A549 (cell line): Measurements from ENCODE around the gene INPPL1. TPM values are rescaled to one million over a fixed set of nuclear protein-coding genes. Genes with fewer than 3 reads are reported as not detected.

Source experiments
- ATAC-seq, 2 experiments: fragments of 200-7000 bp in 1 of 2; fragments of >200 bp in 1 of 2; cut with Nextera tagmentation in 1 of 2; cut with Tn5 transposase in 1 of 2; 3 replicates each; pipeline versions ENCODE4 v1.8.0 to v1.9.1; 2018 to 2020; ENCODE audit warnings: mild to moderate bottlenecking in 1 of 2, moderate library complexity in 1 of 2
- CTCF ChIA-PET: fragments of 300-600 bp; sonication (Branson Sonifier 250); formaldehyde crosslinking; extraction: SDS; loops from one replicate; lab custom pipeline; 2021; ENCODE audit warnings: antibody characterized with exemption, inconsistent platforms; lab: Yijun Ruan, JAX
- POLR2A ChIA-PET: fragments of 350-600 bp; formaldehyde crosslinking; extraction: SDS; loops from one replicate; lab custom pipeline; 2021; ENCODE audit warnings: antibody characterized with exemption, inconsistent platforms; lab: Yijun Ruan, JAX
- DNase-seq, 2 experiments: peaks; one replicate each; pipeline versions ENCODE4 v3.0.0 to v3.0.0-alpha.2; 2011 to 2016; ENCODE audit warnings: low read depth in 1 of 2, low spot score in 1 of 2
- FAIRE-seq: peaks from 2 replicates; lab custom pipeline; 2011; peaks lifted over from hg19 to GRCh38; lab: Jason Lieb, UNC
- H3K27ac ChIP-seq, 2 experiments: fragments of >200 bp; sonication (Bioruptor Twin); formaldehyde crosslinking; 3 replicates each; pipeline ENCODE4 v1.5.1; 2016 to 2017
- H3K4me1 ChIP-seq: fragments of >200 bp; sonication (Bioruptor Twin); formaldehyde crosslinking; 3 replicates; pipeline ENCODE4 v1.6.1; 2016
- H3K4me2 ChIP-seq: fragments of >200 bp; sonication (Bioruptor Twin); formaldehyde crosslinking; 3 replicates; pipeline ENCODE4 v1.6.1; 2016
- H3K4me3 ChIP-seq: fragments of >200 bp; sonication (Bioruptor Twin); formaldehyde crosslinking; 3 replicates; pipeline ENCODE4 v1.5.1; 2016
- H3K9me3 ChIP-seq: fragments of >200 bp; sonication (Bioruptor Twin); formaldehyde crosslinking; 3 replicates; pipeline ENCODE4 v1.6.1; 2016
- BCL3 ChIP-seq: fragments of >200 bp; sonication (Bioruptor Twin); formaldehyde crosslinking; IDR thresholded peaks from 3 replicates; pipeline ENCODE4 v1.6.1; 2016
- BHLHE40 ChIP-seq: IDR thresholded peaks from 2 replicates; pipeline ENCODE4 v1.6.1; 2012; ENCODE audit warnings: low read depth, low read length, inconsistent platforms
- CEBPB ChIP-seq, 2 experiments: fragments of >200 bp in 1 of 2; sonication (Bioruptor Twin) in 1 of 2; formaldehyde crosslinking in 1 of 2; IDR thresholded peaks; 2 replicates each; pipeline ENCODE4 v1.6.1; 2012 to 2016
- CHD2 ChIP-seq: fragments of 150-350 bp; IDR thresholded peaks from 2 replicates; pipeline ENCODE4 v1.6.1; 2014; ENCODE audit warnings: low read length; ENCODE audit not compliant: partially characterized antibody
- CHD4 ChIP-seq: fragments of 200-600 bp; sonication (generic); IDR thresholded peaks from 2 replicates; pipeline ENCODE4 v1.6.1; 2016; ENCODE audit warnings: antibody characterized with exemption, mild to moderate bottlenecking, borderline replicate concordance
- CTCF ChIP-seq: fragments of >200 bp; sonication (Bioruptor Twin); formaldehyde crosslinking; IDR thresholded peaks from 3 replicates; pipeline ENCODE4 v1.5.1; 2016
- FOSL2 ChIP-seq, 2 experiments: fragments of 450-650 bp in 1 of 2; fragments of >200 bp in 1 of 2; sonication (Bioruptor Twin) in 1 of 2; formaldehyde crosslinking; IDR thresholded peaks; 2 replicates each; pipeline versions ENCODE4 v1.5.0 to v1.6.1; 2016 to 2020; ENCODE audit warnings: mild to moderate bottlenecking in 1 of 2, moderate library complexity in 1 of 2
- HMGXB4 ChIP-seq: fragments of 250-450 bp; sonication (Bioruptor Pico); IDR thresholded peaks from 2 replicates; pipeline ENCODE4 v1.5.0; 2021; ENCODE audit warnings: mild to moderate bottlenecking, moderate library complexity, borderline replicate concordance
- HOXB5 ChIP-seq: fragments of 250-450 bp; sonication (Bioruptor Pico); IDR thresholded peaks from 2 replicates; pipeline ENCODE4 v1.5.0; 2020; ENCODE audit warnings: mild to moderate bottlenecking, moderate library complexity
- JUNB ChIP-seq: fragments of >200 bp; sonication (Bioruptor Twin); formaldehyde crosslinking; IDR thresholded peaks from 2 replicates; pipeline ENCODE4 v1.6.1; 2016
- KDM5A ChIP-seq: fragments of 200-600 bp; sonication (generic); IDR thresholded peaks from 2 replicates; pipeline ENCODE4 v1.6.1; 2016; ENCODE audit warnings: antibody characterized with exemption, mild to moderate bottlenecking
- MAFK ChIP-seq: fragments of 450-650 bp; IDR thresholded peaks from 2 replicates; pipeline ENCODE4 v1.6.1; 2014; ENCODE audit not compliant: partially characterized antibody
- MAX ChIP-seq: IDR thresholded peaks from 2 replicates; pipeline ENCODE4 v1.6.1; 2012
- MAZ ChIP-seq: fragments of 150-350 bp; IDR thresholded peaks from 2 replicates; pipeline ENCODE4 v1.6.1; 2014; ENCODE audit warnings: antibody characterized with exemption, low read depth, low read length, borderline replicate concordance
- NPAS2 ChIP-seq: fragments of 250-450 bp; sonication (Bioruptor Pico); IDR thresholded peaks from 2 replicates; pipeline ENCODE4 v1.8.0; 2022; ENCODE audit warnings: mild to moderate bottlenecking, moderate library complexity, borderline replicate concordance
- PBX3 ChIP-seq: IDR thresholded peaks from 2 replicates; pipeline ENCODE4 v1.6.1; 2012
- PHF8 ChIP-seq: fragments of 200-600 bp; sonication (generic); IDR thresholded peaks from 2 replicates; pipeline ENCODE4 v1.6.1; 2016; ENCODE audit warnings: low read depth, mild to moderate bottlenecking, antibody characterized with exemption, moderate library complexity, borderline replicate concordance
- RAD21 ChIP-seq, 2 experiments: fragments of >200 bp in 1 of 2; sonication (Bioruptor Twin) in 1 of 2; formaldehyde crosslinking in 1 of 2; IDR thresholded peaks in 1 of 2; conservative IDR thresholded peaks in 1 of 2; 2 replicates in 1 of 2; 3 replicates in 1 of 2; pipeline ENCODE4 v1.6.1; 2012 to 2018; ENCODE audit warnings: inconsistent platforms in 1 of 2
- RARB ChIP-seq: fragments of 250-450 bp; sonication (Bioruptor Pico); IDR thresholded peaks from 2 replicates; pipeline ENCODE4 v1.8.0; 2021; ENCODE audit warnings: mild to moderate bottlenecking, moderate library complexity
- SMC3 ChIP-seq: fragments of >200 bp; sonication (Bioruptor Twin); formaldehyde crosslinking; IDR thresholded peaks from 3 replicates; pipeline ENCODE4 v1.6.1; 2018; ENCODE audit warnings: inconsistent platforms
- SREBF2 ChIP-seq: fragments of 450-650 bp; IDR thresholded peaks from 2 replicates; pipeline ENCODE4 v1.6.1; 2014; ENCODE audit warnings: mild to moderate bottlenecking, moderate library complexity
- TFCP2L1 ChIP-seq: fragments of 250-450 bp; sonication (Bioruptor Pico); IDR thresholded peaks from 2 replicates; pipeline ENCODE4 v1.5.0; 2021; ENCODE audit warnings: mild to moderate bottlenecking
- ZFP36 ChIP-seq: fragments of 450-650 bp; IDR thresholded peaks from 2 replicates; pipeline ENCODE4 v1.6.1; 2014; ENCODE audit warnings: borderline replicate concordance; ENCODE audit not compliant: partially characterized antibody
- WGBS: methylation state at CpG from one replicate; pipeline ENCODE4 v1.1.6; 2017; ENCODE audit errors: missing lambda C conversion rate; 5-methylcytosine and 5-hydroxymethylcytosine counted together
- polyA plus RNA-seq, 4 experiments: library from polyadenylated mRNA; depleted of rRNA in 3 of 4; stranded (reverse); fragments of >200 nt; fragmentation: RNase III in 1 of 4; extraction: RNeasy Plus Mini Kit Qiagen cat#74134 plus additional on column Dnase treatment in 1 of 4; gene quantifications; 2 replicates in 3 of 4; 3 replicates in 1 of 4; pipeline ENCODE4 v1.2.3, GENCODE V29; 2011 to 2017

INPPL1 gene
- polyA plus RNA-seq, 2 of the 4 experiments (the other 2 are of a cell fraction), result 67.4 to 103 TPM

GRCh38 chr11:72257570-72257969 is 33.0 kb downstream of the INPPL1 start:
- Histone ChIP-seq H3K4me1 (no peaks in the 10 kb centered on the region), H3K9me3 (peaks cover 7% of the 10 kb centered on the region; the same call in 1 of the 3 replicates), H3K27ac (no peak overlapping the region), H3K4me2 (no peak overlapping the region), H3K4me3 (no peak overlapping the region)
- 41% methylated on average over 2 of the region's 2 CpGs for WGBS
- ChIA-PET CTCF (interaction anchor here (0.8 to 1.2 kb wide), 2 partner anchors 9 to 158 kb away, joined by 3 to 4 read pairs; no protein-coding TSS in a partner anchor), POLR2A (no interaction called here)
- no peak for ATAC-seq
- FAIRE-seq, result no peak
- no peak for TF ChIP-seq MAZ
- TF ChIP-seq CTCF, result no peak
- TF ChIP-seq RAD21 (conservative IDR thresholded peaks at IDR 0.05 in 1 of 2, IDR thresholded peaks at IDR 0.05 in 1 of 2), result no peak
- TF ChIP-seq BHLHE40, result no peak
- TF ChIP-seq MAX, result no peak
- no peak for TF ChIP-seq PBX3
- no peak for TF ChIP-seq KDM5A
- TF ChIP-seq FOSL2 (IDR thresholded peaks at IDR 0.05), result no peak
- no peak for TF ChIP-seq FOSL2 (CRISPR knock-in tag; IDR thresholded peaks at IDR 0.05)
- TF ChIP-seq TFCP2L1, result no peak
- DNase-seq, result no peak

GRCh38 chr11:72259490-72259889 is 34.9 kb downstream of the INPPL1 start:
- no peak overlapping the region for H3K27ac ChIP-seq
- no peak for FAIRE-seq

More at GRCh38 chr11:72259490-72259889, 34.9 kb downstream of the INPPL1 start:
- TF ChIP-seq HOXB5, result no peak
- no peak for TF ChIP-seq FOSL2 (IDR thresholded peaks at IDR 0.05)
- TF ChIP-seq FOSL2 (CRISPR knock-in tag; IDR thresholded peaks at IDR 0.05), result no peak
- no peak for TF ChIP-seq HMGXB4 (CRISPR knock-in tag)
- TF ChIP-seq RARB, result no peak
- TF ChIP-seq BCL3, result no peak
- no peak for TF ChIP-seq PHF8
- TF ChIP-seq ZFP36, result no peak
- no peak for TF ChIP-seq SREBF2
- no peak for TF ChIP-seq MAFK
- no peak for TF ChIP-seq JUNB
- no peak for TF ChIP-seq SMC3
- no peak for TF ChIP-seq CHD2
- no peak for TF ChIP-seq CEBPB (IDR thresholded peaks at IDR 0.05)
- TF ChIP-seq MAZ, result no peak
- TF ChIP-seq MAX, result no peak
- TF ChIP-seq NPAS2 (CRISPR knock-in tag), result no peak
- no peak for TF ChIP-seq CHD4
- H3K4me1 ChIP-seq, result 0 out of 3 replicates have a peak, but pooled peaks cover 5% of the 10 kb centered on the region
- H3K9me3 ChIP-seq, result peaks cover under 1% of the 10 kb centered on the region; the same call in 1 of the 3 replicates
- CTCF ChIA-PET, result no interaction called here
- ATAC-seq (no peak), DNase-seq (no peak)
- H3K4me3 ChIP-seq, result no peak overlapping the region
- H3K4me2 ChIP-seq, result no peak overlapping the region
- POLR2A ChIA-PET, result no interaction called here
- 16% methylated on average over 2 of the region's 2 CpGs for WGBS
